NCI-H2196 treated with DMSO at 0.1 percent for 48 hours (cell line): ENCODE data around the gene KLF5.

Experiments used
- DNase-seq: peaks from one replicate; lab custom pipeline; 2025; ENCODE audit not compliant: unreplicated experiment; lab: John Stamatoyannopoulos, UW

KLF5 gene

DNA sequence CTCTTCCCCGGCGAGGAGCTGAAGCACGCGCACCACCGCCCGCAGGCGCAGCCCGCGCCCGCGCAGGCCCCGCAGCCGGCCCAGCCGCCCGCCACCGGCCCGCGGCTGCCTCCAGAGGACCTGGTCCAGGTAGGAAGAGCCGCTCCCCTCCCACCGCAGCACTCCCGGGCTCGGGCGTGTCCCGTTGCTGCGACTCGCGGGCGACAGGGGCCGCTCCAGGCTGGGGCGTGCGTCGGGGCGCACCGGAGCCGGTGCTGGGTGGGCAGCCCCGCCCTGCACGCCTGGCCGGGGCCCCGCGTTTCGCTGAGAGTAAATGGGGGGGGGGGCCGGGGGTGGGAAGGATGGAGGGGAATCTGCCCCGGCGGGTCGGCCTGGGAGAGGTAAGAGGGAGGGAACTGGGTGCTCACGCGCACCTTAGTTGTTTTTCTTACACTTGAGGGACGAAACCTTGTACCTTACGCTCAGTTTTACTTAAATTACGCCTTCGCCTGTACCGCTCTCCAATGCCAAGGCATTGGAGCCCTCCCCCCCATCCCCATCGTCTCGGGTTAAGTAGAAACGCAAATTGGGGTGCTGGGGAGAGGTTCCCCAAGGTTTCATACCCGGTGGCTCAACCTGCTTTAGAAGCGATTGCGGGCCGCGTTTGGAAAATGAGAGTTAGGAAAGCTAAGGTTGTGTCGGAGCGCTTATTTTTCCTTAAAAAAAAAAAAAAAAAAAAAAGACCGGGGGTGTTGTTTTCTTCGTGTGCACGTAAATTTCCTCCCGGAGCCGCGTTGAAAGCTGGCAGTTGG lies 850 bp downstream of the KLF5 start:
- peak; percentile 5 for DNase-seq

DNA sequence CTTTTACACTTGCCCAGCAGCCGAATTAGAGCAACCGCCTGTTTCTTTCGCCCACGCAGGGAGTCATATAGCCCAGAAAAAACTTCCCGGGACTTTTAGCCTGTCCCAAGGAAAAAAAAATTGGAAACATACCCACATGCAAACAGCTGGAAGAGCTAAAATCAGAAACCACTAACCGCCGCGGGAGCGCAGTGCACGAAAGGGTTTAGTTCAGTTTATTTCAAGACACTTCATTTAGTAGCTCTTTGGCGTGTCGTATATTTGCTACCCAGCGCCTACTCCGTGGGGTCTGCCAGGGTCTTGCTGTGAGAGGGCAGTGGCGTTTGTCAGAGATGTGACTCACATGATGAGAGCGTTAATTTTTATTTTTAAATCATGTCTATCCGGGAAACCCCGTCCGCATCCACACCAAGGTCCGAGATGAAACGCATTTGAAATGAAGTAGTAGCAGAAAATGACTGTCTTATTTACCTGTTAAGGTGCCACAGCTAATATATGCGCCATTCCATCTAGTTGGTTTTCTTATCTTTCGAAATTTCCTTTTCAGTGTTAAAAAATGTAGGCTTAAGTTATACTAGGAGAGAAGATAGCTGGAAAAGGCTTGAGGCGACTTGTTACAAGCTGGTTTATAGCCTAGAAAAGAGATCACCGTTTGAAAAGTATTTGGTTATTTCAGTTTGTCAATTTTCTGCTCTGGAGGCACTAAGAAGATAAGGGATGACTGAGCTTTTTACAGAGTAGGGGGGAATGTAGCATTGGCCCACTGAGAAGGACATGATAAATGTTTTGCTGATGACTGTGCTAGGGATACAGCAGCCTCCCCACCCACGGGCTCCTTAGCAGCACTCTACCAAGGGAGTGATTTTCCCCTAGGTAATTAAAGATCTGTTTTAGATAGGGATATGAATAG lies 1.7 kb downstream of the KLF5 start:
- DNase-seq, result no peak

DNA sequence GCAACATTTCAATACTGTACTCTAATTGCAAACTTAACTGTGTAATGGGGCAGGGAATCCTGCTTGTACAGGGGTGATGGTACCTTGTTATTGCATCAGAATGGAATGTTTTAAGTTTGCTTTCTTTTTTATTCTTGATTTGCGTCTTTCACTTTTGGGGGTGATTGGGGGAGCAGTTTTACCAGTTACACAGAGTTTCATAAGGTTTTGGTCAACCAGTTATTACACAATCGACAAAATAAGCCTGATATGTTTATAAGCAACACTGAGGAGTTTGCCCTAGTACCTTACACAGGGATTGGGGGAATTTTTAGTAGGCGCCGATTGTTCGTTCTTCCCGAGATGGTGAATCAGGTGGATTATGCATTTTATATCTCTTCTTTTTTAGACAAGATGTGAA lies 2.7 kb downstream of the KLF5 start:
- DNase-seq, result no peak

DNA sequence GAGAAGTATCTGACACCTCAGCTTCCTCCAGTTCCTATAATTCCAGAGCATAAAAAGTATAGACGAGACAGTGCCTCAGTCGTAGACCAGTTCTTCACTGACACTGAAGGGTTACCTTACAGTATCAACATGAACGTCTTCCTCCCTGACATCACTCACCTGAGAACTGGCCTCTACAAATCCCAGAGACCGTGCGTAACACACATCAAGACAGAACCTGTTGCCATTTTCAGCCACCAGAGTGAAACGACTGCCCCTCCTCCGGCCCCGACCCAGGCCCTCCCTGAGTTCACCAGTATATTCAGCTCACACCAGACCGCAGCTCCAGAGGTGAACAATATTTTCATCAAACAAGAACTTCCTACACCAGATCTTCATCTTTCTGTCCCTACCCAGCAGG lies 3.1 kb downstream of the KLF5 start:
- DNase-seq, result no peak

DNA sequence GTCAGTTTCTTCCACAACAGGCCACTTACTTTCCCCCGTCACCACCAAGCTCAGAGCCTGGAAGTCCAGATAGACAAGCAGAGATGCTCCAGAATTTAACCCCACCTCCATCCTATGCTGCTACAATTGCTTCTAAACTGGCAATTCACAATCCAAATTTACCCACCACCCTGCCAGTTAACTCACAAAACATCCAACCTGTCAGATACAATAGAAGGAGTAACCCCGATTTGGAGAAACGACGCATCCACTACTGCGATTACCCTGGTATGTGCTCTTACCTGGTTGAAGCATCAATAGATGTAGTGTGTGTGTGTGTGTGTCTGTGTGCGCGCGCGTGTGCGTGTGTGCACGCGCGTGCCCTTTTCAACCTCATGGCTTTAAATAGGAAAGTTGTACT lies 3.7 kb downstream of the KLF5 start:
- DNase-seq, result no peak

DNA sequence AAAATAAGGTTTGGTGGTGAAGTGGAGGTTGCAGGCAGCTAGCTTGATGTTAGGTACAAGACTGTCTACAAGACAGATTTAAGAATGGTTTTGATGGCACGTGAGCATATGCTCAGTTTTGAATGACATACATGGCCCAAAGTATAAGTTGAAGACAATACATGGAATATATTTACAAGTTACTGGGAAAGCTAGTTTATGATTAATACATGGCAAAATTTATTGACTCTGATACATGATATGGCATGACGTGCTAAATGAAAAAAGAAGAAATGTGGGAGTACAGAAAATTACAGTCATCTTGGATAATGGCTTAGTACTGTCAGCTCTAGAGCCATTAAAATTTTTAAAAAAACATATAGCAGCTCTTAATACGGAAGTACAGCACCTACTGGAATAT lies 4.4 kb downstream of the KLF5 start:
- DNase-seq, result no peak

DNA sequence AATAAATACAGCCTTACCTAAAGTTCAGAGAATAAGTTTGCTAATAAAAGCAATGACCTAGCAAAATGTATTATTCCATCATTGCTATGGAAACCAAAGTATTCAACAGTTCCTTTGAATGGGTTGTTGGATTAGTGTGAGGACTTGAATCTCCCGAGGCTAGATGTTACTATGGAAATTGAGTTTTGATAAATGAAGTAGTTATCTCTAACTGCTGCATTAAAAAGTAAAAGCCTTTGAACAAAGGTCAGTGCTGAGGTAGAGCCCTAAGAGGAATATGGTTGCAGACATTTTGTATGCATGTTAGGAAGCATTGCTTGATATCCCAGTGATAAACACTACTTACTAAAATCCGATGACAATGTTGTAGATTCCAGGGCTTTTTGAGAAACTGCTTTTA lies 6.2 kb downstream of the KLF5 start:
- no peak for DNase-seq

DNA sequence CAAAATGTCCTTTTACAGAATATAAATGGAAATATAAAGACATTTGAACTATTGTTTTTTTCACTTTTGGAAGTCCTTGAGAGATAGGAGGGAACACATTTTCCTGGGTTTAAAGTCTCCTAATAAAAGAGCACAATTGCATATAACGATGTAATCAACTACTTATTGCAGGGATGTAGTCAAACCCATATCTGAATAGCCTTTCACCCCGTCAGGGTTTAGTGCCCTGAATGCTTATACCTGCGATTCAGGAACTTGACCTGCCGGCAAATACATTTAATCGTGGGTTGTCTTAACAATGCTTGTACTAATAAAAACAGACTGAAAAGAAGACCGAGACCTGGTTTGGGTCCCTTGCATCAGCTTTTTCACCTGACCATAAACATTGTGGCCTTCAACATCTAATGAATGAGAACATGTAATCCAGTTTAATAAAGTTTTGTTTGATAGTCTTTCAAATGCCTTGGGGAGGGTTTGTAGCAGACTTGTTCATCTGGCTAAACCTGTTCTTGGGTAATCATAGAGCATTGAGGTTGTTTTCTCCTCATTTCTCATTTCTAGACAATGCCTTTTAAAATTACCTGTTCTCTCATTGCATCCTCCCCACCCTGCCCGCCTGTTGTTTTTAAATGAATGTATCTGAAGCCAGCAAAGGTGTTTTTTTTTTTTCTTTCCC lies 7.0 kb downstream of the KLF5 start:
- no peak for DNase-seq

DNA sequence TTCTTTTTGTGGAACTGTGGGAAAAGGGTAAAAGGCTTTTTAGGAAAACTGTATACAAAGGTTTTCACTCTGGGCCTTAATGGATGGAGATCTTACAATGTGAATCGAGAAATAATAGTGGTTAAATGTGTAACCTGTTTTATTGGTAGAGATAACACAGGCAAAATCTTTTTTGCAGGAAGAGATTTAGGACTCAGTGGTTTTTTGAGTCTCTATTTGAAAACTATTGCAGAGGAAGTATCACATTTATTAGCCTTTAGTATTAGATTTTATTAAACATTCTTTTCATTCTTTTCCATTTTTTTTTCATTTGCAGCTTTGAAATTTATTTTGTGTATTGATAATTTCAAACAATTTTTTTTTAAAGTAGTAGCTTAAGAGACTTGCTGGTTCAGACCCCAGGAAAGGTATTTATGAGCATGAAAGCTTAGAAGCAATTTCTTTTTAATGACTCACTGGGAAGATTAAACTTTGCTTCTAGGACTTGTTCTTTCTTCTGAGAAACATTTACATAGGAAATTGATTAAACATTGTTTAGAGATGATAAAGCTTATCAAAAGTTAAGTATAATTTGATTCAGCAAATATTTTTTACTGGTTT lies 10.5 kb downstream of the KLF5 start:
- no peak for DNase-seq

DNA sequence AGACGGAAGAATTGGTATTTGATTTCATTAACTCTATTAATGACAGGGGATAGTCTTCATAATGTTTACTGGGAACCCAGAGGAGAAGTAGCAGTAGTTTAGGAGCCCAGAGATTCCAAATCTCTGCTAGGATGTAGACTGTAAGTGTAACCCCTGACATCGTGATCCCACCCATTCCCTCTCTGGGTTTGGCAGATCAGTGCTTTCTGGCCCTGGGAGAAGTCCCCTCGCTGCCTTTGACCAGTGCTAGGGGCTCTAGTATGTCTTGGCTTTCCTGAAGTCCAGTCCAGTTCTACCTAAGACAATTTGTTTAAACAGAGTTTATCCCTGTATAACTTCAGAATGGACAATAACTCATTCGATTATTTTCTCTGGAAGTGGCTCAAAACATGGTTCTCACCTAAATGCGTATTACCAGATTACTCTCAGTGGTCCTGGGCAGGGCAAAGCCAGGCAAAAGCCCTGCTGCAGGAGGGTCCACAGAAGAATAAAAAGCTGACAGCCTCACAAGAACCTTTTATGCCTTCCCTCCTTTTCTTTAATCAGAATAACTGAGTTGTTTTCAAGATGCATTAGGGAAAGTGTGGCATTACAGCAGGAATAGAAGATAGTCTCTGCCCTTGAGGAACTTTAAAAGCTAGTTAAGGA lies 11.8 kb downstream of the KLF5 start:
- DNase-seq, result no peak

DNA sequence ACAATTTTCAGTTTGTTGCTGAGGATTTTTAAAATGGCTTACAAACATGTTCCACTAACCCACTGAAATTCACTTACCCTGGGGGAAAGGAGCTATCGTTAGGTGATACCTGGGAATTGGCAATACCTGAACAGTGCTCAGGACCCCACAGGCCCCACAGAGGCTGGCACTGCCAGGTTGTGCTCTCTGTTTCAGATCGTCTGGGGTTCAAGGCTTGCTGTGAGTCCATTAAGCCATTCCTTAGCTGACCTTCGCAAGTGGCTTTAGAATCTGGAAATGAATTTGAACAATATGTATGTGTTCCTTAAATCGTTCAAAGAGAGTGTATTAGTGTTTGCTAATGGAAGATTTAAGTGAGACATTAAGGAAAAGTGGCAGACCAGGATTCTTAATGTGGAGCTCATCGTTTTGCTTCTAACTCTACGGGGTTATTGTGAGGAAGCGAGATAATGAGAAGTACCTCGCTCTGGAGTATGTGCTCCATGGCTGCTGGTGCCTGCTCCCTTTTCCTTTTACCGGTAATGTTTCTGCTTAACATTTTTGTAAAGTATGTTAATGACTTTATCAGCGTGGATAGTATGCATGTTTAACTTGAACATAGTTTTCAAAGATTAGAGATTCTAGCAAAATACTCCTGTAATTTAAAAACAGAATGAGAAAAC lies 13.6 kb downstream of the KLF5 start:
- no peak for DNase-seq

DNA sequence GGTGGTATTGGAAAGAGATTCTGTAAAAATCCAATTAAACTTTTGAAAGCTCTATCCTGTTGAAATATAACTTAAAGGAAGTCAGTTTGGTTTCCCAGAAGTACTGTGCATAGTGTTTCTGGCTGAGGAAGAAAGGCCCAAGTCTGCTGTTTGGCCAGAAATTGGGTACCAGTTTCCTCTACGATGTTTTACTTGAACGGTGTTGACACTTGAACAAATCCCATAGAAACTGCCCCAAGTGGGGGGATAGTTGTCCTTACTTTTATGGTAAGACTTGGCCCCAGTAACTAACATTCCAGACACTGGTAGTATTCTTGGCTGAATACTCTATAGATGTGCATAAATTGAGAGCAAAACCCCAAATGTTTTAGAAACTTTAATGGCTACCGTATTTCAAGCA lies 14.2 kb downstream of the KLF5 start:
- DNase-seq, result no peak

DNA sequence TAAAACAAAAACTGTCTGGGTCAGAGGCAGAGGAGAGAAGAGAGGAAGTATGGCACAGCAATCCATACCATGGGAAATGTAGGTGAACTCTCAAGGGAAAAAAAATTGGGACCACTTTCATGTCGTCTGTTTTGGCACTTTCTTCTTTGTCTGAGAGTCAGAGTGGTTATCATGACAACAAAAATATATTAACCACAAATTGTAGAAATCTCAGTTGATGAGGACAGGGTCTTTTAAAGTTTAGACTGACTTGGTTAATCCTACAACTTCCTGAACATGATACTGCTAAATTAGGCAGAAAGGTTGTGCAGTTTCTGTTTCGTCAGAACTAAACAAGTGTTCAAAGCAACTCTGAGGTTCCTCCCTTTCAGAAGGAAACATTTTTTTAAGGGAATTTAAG lies 15.2 kb downstream of the KLF5 start:
- no peak for DNase-seq

DNA sequence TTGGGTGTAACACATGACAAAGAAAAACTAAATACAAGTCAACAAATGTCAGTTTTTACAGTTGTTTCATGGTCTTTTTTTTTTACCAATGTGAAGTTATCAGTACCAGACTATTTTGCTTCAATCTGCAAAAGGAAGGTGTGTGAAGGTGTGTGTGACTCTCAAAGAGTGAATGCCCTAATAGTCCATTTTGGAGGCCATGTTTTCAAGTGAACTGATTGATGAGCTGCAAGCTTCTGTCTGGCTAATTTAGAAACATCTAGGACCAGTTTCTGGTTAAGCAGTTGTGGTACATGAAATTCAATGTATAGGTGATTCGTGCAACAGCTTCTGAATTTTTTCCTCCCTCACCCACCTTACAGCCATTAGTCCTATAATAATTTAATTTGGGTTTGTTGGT lies 16.1 kb downstream of the KLF5 start:
- DNase-seq, result no peak

DNA sequence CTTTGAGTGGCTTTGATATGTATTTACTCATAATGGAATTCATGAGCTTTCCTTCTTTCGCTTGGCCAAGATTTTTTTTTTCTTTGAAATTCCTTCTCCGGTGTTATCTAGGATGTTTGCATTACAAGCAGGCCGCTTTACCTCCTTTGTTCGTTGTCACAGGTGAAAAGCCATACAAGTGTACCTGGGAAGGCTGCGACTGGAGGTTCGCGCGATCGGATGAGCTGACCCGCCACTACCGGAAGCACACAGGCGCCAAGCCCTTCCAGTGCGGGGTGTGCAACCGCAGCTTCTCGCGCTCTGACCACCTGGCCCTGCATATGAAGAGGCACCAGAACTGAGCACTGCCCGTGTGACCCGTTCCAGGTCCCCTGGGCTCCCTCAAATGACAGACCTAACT lies 16.7 kb downstream of the KLF5 start:
- no peak for DNase-seq

DNA sequence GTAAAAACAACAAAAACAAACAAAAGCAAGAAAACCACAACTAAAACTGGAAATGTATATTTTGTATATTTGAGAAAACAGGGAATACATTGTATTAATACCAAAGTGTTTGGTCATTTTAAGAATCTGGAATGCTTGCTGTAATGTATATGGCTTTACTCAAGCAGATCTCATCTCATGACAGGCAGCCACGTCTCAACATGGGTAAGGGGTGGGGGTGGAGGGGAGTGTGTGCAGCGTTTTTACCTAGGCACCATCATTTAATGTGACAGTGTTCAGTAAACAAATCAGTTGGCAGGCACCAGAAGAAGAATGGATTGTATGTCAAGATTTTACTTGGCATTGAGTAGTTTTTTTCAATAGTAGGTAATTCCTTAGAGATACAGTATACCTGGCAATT lies 17.1 kb downstream of the KLF5 start:
- DNase-seq, result no peak

DNA sequence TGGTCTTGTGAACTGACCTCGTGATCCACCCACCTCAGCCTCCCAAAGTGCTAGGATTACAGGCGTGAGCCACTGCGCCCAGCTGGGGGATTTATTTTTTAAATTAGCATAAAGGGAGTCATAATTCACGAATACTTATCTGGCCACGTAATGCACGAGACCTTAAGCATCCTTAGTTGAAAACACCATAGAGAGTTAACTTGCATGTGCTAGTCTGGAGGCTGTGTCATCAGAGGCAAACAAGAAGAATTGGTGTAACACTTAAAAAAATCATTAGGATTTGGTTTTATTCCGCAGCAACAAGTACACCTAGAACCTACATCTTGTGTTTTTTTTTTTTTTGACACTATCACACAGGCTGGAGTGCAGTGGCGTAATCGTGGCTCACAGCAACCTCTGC lies 19.1 kb downstream of the KLF5 start:
- DNase-seq, result no peak

DNA sequence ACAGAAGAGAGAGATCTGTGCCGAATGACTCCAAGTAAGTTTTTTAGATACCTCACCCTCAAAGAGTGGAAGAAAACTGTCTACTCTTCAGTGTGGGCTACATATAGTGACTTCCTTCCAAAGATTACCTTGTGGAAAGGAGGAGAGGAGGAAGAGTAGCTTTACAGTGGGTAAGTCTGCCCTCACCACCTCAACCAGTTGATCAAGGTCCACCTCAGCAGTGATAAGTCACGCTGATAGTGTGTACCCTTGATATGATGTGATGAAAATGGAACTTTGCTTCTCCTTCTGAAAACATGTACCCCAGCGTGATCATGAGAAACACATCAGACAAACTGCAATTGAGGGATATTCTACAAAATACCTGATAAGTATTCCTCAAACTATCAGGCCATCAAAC lies 20.6 kb downstream of the KLF5 start:
- no peak for DNase-seq

DNA sequence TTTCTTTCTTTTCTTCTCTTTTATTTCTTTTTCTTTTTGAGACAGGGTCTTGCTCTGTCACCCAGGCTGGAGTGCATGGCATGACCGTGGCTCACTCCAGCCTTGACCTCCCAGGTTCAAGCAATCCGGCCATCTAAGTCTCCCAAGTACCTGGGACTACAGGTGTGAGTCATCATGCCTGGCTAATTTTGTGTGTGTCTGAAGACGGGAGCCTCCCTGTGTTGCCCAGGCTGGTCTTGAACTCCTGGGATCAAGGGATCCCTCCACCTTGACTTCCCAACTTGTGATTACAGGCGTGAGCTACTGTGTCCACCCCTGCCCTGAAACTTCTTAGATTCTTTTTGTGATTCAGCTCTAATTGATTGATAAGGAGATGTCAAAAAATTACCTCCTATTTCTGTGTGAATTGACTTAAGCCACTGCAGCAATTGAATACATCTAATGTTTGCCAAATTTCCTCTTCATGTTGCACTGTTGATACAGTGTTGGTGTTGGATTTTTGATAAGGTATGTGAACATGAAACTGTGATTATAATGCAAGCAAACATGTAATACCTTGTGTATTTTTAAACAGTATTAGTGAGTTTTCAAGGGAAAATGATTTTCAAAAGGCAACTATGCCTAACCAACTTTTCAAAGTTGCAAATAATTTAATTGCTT lies 22.6 kb downstream of the KLF5 start:
- no peak for DNase-seq

DNA sequence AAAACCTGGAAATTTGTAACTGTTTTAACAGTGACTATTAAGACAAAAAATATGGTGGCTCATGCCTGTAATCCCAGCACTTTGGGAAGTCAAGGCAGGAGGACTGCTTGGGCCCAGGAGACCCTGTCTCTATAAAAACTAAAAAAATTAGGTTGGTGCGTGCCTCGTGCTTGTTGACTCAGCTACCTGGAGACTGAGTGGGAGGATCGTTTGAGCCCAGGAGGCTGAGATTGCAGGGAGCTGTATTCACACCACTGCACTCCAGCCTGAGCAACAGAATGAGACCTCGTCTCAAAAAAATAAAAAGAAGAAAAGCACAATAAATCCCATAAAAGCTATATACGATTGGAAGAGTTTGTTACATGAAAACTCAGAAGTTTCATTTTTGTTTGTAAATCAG lies 23.7 kb downstream of the KLF5 start:
- DNase-seq, result no peak
